ENCODE data around the gene MS4A4A. TPM values are rescaled to one million over a fixed set of nuclear protein-coding genes. Genes with fewer than 3 reads are reported as not detected.

The MS4A4A gene
- total RNA-seq, result not detected in 2 replicates

DNA sequence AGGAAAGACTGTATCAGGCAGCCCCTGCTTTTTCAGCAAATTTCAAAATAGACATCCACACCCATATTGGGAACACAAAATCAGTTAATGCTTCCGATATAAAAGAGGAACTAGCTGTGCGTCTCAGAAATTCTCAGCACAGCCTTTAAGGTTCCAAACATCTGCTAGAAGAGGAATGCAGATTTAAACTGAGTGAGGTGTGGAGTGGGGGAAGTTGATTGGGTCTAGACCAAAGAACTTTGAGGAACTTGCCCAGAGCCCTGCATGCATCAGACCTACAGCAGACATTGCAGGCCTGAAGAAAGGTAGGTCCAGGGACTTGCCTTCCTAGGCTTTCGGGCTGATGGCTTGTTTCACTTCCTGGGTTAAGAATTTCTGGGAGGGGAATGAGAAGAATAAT lies at the start of gene MS4A4A:
TSS of gene MS4A4A (plus strand) at position 255 of the 400 bp plus-strand sequence. CDS start at position 265, 10 bp downstream.

DNA sequence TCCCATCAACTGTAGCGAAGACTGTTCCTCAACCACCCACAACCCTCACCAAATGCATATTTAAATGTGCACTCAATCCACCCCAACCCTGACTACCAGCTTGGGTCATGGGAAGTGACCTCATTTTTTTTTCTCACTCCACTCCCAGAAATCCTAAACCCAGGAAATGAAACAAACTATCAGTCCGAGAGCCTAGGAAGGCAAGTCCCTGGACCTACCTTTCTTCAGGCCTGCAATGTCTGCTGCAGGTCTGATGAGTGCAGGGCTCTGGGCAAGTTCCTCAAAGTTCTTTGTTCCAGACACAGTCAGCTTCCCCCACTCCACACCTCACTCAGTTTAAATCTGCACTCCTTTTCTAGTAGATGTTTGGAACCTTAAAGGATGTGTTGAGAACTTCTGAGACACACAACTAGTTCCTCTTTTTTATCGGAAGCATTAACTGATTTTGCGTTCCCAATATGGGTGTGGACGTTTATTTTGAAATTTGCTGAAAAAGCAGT lies 37.7 kb upstream of the MS4A4A start, which contains the start of gene MS4A4E:
TSS of gene MS4A4E (minus strand) at position 398 of the 500 bp plus-strand sequence. CDS start 13,082 bp downstream, outside the sequence.

DNA sequence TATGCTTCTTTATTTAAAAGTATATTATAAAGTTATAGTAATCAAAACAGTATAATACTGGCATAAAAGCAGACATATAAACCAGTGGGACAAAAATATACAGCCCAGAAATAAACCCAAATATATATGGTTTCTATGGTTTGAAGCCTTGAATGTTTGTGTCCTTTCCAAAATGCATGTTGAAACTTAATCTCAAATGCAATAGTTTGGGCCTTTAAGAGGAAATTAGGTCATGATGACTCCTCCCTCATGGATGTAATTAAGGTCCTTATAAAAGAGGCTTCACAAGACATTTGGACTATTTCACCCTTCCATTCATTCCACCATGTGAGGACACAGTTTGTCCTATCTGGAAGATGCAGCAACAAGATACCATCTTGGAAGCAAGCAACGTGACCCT lies 46.5 kb downstream of the MS4A4A start, which contains the start of gene MS4A6E:
TSS of gene MS4A6E (plus strand) at position 301 of the 400 bp plus-strand sequence. CDS start 7,641 bp downstream, outside the sequence.

Other genes with a start within 250 kb of the MS4A4A start
- not detected in 2 replicates for gene OOSP2, start 240.3 kb upstream of the MS4A4A start, total RNA-seq
- gene MS4A3, start 224.0 kb upstream of the MS4A4A start, total RNA-seq, result not detected in 2 replicates
- not detected in 2 replicates for gene MS4A2, start 192.0 kb upstream of the MS4A4A start, total RNA-seq
- not detected in 2 replicates for gene MS4A6A, start 97.6 kb upstream of the MS4A4A start, total RNA-seq
- gene MS4A4E, start 37.5 kb upstream of the MS4A4A start, total RNA-seq, result not detected in 2 replicates
- gene MS4A6E, start 46.6 kb downstream of the MS4A4A start, total RNA-seq, result not detected in 2 replicates
- gene MS4A7, start 97.9 kb downstream of the MS4A4A start, total RNA-seq, result not detected in 2 replicates
- not detected in 2 replicates for gene MS4A14, start 115.8 kb downstream of the MS4A4A start, total RNA-seq
- gene MS4A5, start 148.9 kb downstream of the MS4A4A start, total RNA-seq, result not detected in 2 replicates
- not detected in 2 replicates for gene MS4A1, start 175.2 kb downstream of the MS4A4A start, total RNA-seq
- gene MS4A12, start 212.1 kb downstream of the MS4A4A start, total RNA-seq, result not detected in 2 replicates
- gene MS4A13, start 234.7 kb downstream of the MS4A4A start, total RNA-seq, result not detected in 2 replicates